SHP77 treated with DMSO at 0.1 percent for 48 hours (cell line): Measurements from ENCODE around the gene NR6A1.

Source experiments
- DNase-seq: peaks from one replicate; lab custom pipeline; 2025; lab: John Stamatoyannopoulos, UW

NR6A1 gene

GRCh38 chr9:124574534-124575375, 196.4 kb downstream of the NR6A1 start:
- DNase-seq, result no peak

- no peak for DNase-seq
Measured at GRCh38 chr9:124570942-124571666, 200.0 kb downstream of the NR6A1 start.

- DNase-seq, result no peak
Measured at GRCh38 chr9:124569942-124570341, 201.2 kb downstream of the NR6A1 start.

- DNase-seq, result no peak
Measured at GRCh38 chr9:124567362-124567761, 203.7 kb downstream of the NR6A1 start.

GRCh38 chr9:124562328-124562727, 208.8 kb downstream of the NR6A1 start:
- no peak for DNase-seq

- no peak for DNase-seq
Measured at GRCh38 chr9:124559871-124560270, 211.2 kb downstream of the NR6A1 start.

- DNase-seq, result no peak
Measured at GRCh38 chr9:124558777-124559470, 212.2 kb downstream of the NR6A1 start.

- no peak for DNase-seq
Measured at GRCh38 chr9:124557895-124558294, 213.2 kb downstream of the NR6A1 start.

GRCh38 chr9:124555043-124555442, 216.1 kb downstream of the NR6A1 start:
- no peak for DNase-seq

GRCh38 chr9:124553738-124554137, 217.4 kb downstream of the NR6A1 start:
- DNase-seq, result no peak

GRCh38 chr9:124552273-124552605, 218.9 kb downstream of the NR6A1 start:
- no peak for DNase-seq

- no peak for DNase-seq
Measured at GRCh38 chr9:124551472-124552272, 219.4 kb downstream of the NR6A1 start.

- no peak for DNase-seq
Measured at GRCh38 chr9:124550072-124550471, 221.0 kb downstream of the NR6A1 start.

- DNase-seq, result no peak
Measured at GRCh38 chr9:124549016-124549415, 222.1 kb downstream of the NR6A1 start.

GRCh38 chr9:124544535-124544934, 226.6 kb downstream of the NR6A1 start:
- DNase-seq, result no peak

- DNase-seq, result no peak
Measured at GRCh38 chr9:124541824-124542223, 229.3 kb downstream of the NR6A1 start.

GRCh38 chr9:124537926-124538325, 233.2 kb downstream of the NR6A1 start:
- no peak for DNase-seq

GRCh38 chr9:124535846-124536245, 235.3 kb downstream of the NR6A1 start:
- no peak for DNase-seq

GRCh38 chr9:124532897-124533296, 238.2 kb downstream of the NR6A1 start:
- DNase-seq, result no peak

GRCh38 chr9:124531115-124531514, 240.0 kb downstream of the NR6A1 start:
- no peak for DNase-seq

- DNase-seq, result no peak
Measured at GRCh38 chr9:124530246-124530645, 240.9 kb downstream of the NR6A1 start.

GRCh38 chr9:124527781-124528180, 243.3 kb downstream of the NR6A1 start:
- no peak for DNase-seq
